Kidney (tissue), 14 donors: ENCODE results near the gene FEM1B. TPM values are rescaled to one million over a fixed set of nuclear protein-coding genes. Genes with fewer than 3 reads are reported as not detected.

Experiments used
- DNase-seq, 5 donors: peaks; one replicate each; pipeline ENCODE4 v3.0.0-alpha.2; 2013 to 2020
- FAIRE-seq: peaks from 2 replicates; lab custom pipeline; 2012; peaks lifted over from hg19 to GRCh38; lab: Jason Lieb, UNC
- H3K27ac ChIP-seq, 2 donors: one replicate each; pipeline ENCODE4 v1.7.0; 2013; ENCODE audit warnings: low read depth in 2 of 2, low read length in 2 of 2, inconsistent platforms in 1 of 2
- H3K27me3 ChIP-seq: one replicate; pipeline ENCODE4 v1.7.1; 2013; ENCODE audit warnings: low read length, inconsistent platforms; ENCODE audit not compliant: control insufficient read depth, insufficient read depth
- H3K36me3 ChIP-seq, 3 donors: one replicate each; pipeline versions ENCODE4 v1.7.0 to v1.7.1; 2013; ENCODE audit warnings: low read length in 3 of 3, control low read depth in 1 of 3, inconsistent platforms in 1 of 3; ENCODE audit not compliant: insufficient read depth in 3 of 3, control insufficient read depth in 2 of 3
- H3K4me1 ChIP-seq, 3 donors: one replicate each; pipeline versions ENCODE4 v1.7.0 to v1.7.1; 2013; ENCODE audit warnings: low read length in 3 of 3, inconsistent platforms in 1 of 3, low read depth in 1 of 3; ENCODE audit not compliant: control insufficient read depth in 2 of 3, insufficient read depth in 2 of 3
- H3K4me3 ChIP-seq, 3 donors: one replicate each; pipeline versions ENCODE4 v1.7.0 to v1.8.1; 2013; ENCODE audit warnings: low read length in 3 of 3, control low read depth in 1 of 3, inconsistent platforms in 1 of 3
- H3K9ac ChIP-seq, 3 donors: one replicate each; pipeline versions ENCODE4 v1.7.0 to v1.7.1; 2013; ENCODE audit warnings: low read length in 3 of 3, control low read depth in 1 of 3, inconsistent platforms in 1 of 3
- H3K9me3 ChIP-seq, 3 donors: one replicate each; pipeline versions ENCODE4 v1.7.0 to v1.7.1; 2013; ENCODE audit warnings: low read length in 3 of 3, control low read depth in 1 of 3, inconsistent platforms in 1 of 3; ENCODE audit not compliant: control insufficient read depth in 2 of 3, insufficient read depth in 1 of 3
- intact Hi-C: fragments of 100-400 bp; cut with DNase I; formaldehyde crosslinking; loops from one replicate; pipeline ENCODE4 v1.11.1; 2022
- polyA plus RNA-seq: library from polyadenylated mRNA; stranded (reverse); fragments of 350-450 nt; fragmentation: Illumina TruSeq; extraction: RNeasy Lipid Tissue Mini Kit (QIAGEN cat#74804); gene quantifications from one replicate; pipeline ENCODE4 v1.2.3, GENCODE V29; 2014; ENCODE audit warnings: low read depth, low replicate concordance; ENCODE audit not compliant: insufficient read depth
- total RNA-seq: library from RNA; stranded (reverse); fragmentation: NEBNext Ultra II Directional; extraction: Animal tissue kit (Norgen Biotek cat#: 25700); gene quantifications from one replicate; pipeline ENCODE4 v1.2.1, GENCODE V29; 2021
- TF ChIP-seq, protein P1 (sequence below): IDR thresholded peaks from 3 replicates; pipeline ENCODE4 v1.5.1; 2012; ENCODE audit warnings: mild to moderate bottlenecking, moderate library complexity, borderline replicate concordance; ENCODE audit not compliant: insufficient read depth; ENCODE audit errors: extremely low read depth
- donor health status: control.
- donor health status: control.
- donor health status: control.
- donor health status: control.
- donor health status: control.
- donor health status: DM: yes; HTN: yes; CAD: no.
- donor health status: Normal renal cell carcinoma (clear cell type).

The FEM1B gene
- total and polyA plus RNA-seq, 2 donors from 2014 or later: 9.8 to 47.6 TPM

- Histone ChIP-seq H3K36me3 (peaks cover 0 to 5% (median 3%) of the 10 kb centered on the region in 3 donors), H3K4me3 (no peak overlapping the region), H3K9me3 (no peaks in the 10 kb centered on the region), H3K27ac (no peak overlapping the region), H3K9ac (no peak overlapping the region), H3K4me1 (peaks cover 3 to 16% (median 12%) of the 10 kb centered on the region in 3 donors), H3K27me3 (no peaks in the 10 kb centered on the region)
- FAIRE-seq (no peak), DNase-seq (no peak)
- intact Hi-C loops: no loop called here
- TF ChIP-seq, protein P1, sequence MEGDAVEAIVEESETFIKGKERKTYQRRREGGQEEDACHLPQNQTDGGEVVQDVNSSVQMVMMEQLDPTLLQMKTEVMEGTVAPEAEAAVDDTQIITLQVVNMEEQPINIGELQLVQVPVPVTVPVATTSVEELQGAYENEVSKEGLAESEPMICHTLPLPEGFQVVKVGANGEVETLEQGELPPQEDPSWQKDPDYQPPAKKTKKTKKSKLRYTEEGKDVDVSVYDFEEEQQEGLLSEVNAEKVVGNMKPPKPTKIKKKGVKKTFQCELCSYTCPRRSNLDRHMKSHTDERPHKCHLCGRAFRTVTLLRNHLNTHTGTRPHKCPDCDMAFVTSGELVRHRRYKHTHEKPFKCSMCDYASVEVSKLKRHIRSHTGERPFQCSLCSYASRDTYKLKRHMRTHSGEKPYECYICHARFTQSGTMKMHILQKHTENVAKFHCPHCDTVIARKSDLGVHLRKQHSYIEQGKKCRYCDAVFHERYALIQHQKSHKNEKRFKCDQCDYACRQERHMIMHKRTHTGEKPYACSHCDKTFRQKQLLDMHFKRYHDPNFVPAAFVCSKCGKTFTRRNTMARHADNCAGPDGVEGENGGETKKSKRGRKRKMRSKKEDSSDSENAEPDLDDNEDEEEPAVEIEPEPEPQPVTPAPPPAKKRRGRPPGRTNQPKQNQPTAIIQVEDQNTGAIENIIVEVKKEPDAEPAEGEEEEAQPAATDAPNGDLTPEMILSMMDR: no peak
Observed at GRCh38 chr15:68283401-68283800, 5.9 kb downstream of the FEM1B start.

DNA sequence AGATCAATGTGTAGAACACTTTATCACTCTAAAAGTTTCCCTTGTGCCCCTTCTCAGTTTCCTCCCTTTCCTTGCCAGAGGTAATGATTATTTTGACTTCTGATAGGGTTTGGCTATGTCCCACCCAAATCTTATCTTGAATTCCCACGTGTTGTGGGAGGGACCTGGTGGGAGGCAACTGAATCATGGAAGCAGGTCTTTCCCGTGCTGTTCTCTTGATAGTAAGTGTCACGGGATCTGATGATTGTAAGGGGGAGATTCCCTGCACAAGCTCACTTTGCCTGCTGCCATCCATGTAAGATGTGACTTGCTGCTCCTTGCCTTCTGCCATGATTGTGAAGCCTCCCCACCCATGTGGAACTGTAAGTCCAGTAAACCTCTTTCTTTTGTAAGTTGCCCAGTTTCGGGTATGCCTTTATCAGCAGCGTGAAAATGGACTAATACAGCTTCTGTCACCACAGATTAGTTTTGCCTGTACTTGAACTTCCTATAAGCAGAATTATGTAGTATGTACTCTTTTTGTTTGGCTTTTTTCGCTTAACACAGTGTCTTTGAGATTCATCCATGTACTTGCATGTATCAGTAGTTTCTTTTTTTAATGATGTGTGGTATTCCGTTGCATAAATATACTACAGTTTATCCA, 7.2 kb downstream of the FEM1B start:
- FAIRE-seq: no peak

GRCh38 chr15:68285259-68285980, 7.9 kb downstream of the FEM1B start:
- intact Hi-C loops: no loop called here
- no peak overlapping the region for H3K27ac ChIP-seq

More for the DNA sequence above, 7.2 kb downstream of the FEM1B start:
- no peak for DNase-seq
- Histone ChIP-seq H3K4me3 (no peak overlapping the region), H3K36me3 (peaks cover 3 to 7% (median 6%) of the 10 kb centered on the region in 3 donors), H3K27ac (no peak overlapping the region), H3K9ac (no peak overlapping the region), H3K4me1 (peaks cover 3 to 12% (median 12%) of the 10 kb centered on the region in 3 donors), H3K9me3 (no peaks in the 10 kb centered on the region), H3K27me3 (no peaks in the 10 kb centered on the region)
- TF ChIP-seq, protein P1: no peak
- intact Hi-C loops: no loop called here

More at GRCh38 chr15:68285259-68285980, 7.9 kb downstream of the FEM1B start:
- Histone ChIP-seq H3K27me3 (no peaks in the 10 kb centered on the region), H3K36me3 (peaks cover 7 to 14% (median 10%) of the 10 kb centered on the region in 3 donors), H3K9me3 (no peaks in the 10 kb centered on the region), H3K4me1 (peaks cover 0 to 12% (median 6%) of the 10 kb centered on the region in 3 donors), H3K9ac (no peak overlapping the region), H3K4me3 (no peak overlapping the region)
- TF ChIP-seq, protein P1: no peak
- DNase-seq: no peak
- no peak for FAIRE-seq
